Measurements from ENCODE around the gene RBM33.

- TF ChIP-seq CTCF (IDR thresholded peaks at IDR 0.05) (no peak), POLR2A (IDR thresholded peaks at IDR 0.05) (no peak)
Measured at GRCh38 chr7:155747209-155747608, 102.7 kb downstream of the RBM33 start.

Data from thyroid gland (tissue), 4 donors.